GM21515 (cell line): ENCODE data around the gene DBNDD2.

Source experiments
- ATAC-seq: cut with Tn5 transposase; IDR thresholded peaks from one replicate; pipeline ENCODE4 v1.9.1; 2021; ENCODE audit not compliant: unreplicated experiment

DBNDD2 gene

DNA sequence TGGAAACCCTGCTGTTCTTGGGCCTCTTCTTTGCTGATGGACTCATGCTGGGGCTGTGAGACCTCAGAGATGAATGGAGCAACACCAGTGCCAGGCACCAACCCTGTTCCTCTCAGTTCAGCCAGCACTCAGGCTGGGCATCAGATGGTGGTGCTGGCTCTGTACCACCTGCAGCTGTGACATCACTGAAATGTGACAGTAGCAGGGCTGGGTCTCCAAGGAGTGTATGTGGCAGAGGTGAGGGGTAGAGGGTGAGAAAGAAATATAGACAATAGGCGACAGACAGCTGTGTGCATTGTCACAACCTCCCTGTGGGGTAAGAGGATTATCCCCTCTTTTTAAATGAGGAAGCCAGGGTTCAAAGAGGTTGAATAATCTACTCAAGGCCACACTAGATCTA is 29.9 kb upstream of the DBNDD2 start, which contains the start of gene TP53TG5:
Gene TP53TG5, minus strand, starts transcription at position 135 of the 400 bp plus-strand sequence. Its CDS starts 89 bp downstream, at position 46.
- no peak for ATAC-seq

DNA sequence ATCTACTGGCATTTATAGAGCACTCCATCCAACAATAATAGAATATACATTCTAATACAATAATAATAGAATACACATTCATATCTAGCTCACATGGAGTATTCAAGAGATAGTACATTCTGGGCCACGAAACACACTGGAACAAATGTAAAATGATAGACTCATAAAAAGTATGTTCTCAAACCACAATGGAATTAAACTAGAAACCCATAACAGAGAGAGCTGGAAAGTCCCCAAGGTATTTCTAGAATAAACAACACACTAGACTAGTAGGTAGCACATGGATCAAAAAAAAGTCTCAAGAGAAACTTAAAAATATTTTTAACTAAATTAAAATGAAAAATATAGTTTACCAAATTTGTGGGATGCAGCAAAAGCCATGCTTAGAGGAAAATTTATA is 20.8 kb upstream of the DBNDD2 start:
- no peak for ATAC-seq

DNA sequence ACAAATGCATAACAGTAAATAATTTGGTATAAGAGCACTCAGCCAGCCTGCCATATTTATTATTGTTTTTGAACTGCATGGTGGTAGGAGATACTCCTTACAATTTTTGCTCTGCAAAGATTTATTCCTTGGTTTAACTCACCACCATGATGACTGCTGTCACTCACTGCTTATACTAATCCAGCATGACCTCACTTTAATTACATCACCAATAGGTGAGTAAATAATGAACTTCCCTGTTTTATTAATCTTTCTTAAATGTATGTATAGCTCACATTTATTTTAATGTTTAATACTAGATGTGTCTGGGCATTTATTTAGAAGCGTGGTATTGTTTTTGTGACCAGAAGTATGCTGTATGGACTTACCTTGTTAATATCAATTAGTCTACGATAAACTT is 17.2 kb upstream of the DBNDD2 start:
- no peak for ATAC-seq

DNA sequence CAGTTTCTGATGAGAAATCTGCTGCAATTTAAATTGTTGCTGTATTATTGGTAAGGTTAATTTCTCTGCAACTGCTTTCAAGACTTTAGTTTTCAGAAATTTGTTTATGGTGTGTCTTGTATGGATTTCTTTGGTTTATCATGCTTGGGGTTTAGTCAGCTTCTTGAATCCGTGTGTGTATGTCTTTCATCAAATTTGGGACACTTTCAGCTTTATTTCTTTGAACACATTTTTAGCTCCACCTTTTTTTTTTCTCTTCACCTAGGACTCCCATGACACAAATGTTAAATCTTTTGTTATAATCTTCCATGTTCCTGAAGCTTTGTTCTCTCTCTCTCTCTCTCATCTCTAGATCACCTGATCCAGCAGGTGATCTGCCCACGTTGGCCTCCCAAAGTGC is 16.5 kb upstream of the DBNDD2 start:
- ATAC-seq: no peak

DNA sequence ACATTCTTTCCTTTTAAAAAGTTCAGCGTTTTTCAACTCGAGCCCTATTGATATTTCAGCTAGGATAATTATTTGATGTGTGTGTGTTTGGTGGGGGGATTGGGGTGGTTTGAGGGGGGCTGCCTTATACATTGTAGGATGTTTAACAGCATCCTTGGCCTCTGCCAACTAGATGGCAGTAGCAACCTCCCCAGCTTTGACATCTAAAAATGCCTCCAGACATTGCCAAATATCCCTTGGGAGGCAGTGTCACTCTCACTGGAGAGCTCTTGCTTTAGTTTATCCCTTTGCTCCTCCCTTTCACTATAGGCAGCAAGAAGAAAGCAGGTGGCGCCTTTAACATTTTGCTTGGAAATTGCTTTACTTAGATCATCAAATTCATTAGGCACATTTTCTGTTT is 15.4 kb upstream of the DBNDD2 start:
- ATAC-seq: no peak

DNA sequence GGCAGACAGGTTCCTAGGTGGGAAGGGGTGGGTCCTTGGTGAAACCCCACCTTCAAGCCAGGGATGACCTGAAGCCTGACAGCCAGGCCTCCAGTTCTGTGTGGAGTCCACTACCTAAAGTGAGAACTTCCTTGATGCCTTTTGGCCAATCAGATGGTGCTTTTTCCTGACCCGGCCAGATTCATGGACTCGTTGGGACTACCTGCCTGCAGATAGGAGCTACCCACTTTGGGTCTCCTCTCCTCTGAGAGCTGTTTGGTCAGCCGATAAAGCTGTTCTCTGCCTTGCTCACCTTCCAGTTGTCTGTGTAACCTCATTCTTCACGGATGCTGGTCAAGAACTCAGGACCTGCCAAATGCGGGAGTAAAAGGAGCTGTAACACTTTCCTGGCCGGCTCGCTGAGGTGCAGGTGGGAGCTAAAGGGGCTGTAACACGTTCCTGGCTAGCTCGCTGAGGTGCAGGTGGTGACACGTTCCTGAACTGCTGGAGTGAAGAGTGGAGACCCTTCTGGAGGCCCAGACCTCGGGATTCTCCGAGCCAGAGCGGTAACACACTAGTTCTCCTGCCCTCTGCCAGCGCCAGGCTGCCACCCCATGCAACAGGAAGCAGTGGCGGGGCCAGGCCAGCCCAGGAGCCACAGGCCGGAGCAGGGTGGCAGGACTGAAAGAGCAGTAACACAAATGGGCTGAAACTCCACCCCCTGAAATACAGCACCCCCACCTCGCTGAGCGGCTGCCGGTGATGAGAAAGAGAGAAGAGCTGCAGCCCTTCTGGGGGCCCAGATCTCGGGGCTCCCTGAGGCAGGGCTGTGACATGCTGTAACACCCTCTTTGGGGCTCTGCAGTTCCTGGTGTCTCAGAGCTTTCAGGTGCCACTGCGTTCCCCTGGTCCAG is 13.6 kb upstream of the DBNDD2 start:
- no peak for ATAC-seq

DNA sequence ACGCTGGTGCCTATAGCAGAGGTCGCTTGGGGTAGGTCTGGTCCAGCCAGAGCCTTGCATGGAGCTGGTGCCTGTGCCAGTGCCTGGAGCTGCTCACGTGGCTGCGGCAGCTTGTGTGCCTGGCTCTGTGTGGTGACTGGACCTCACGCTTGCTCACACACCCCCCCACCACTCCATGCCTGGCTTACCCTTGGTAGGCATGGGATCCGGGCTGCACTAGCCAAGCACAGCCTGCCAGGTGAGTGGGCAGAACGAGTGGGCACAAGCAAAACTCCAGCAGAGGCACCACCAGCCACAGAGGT is 13.0 kb upstream of the DBNDD2 start:
- no peak for ATAC-seq

DNA sequence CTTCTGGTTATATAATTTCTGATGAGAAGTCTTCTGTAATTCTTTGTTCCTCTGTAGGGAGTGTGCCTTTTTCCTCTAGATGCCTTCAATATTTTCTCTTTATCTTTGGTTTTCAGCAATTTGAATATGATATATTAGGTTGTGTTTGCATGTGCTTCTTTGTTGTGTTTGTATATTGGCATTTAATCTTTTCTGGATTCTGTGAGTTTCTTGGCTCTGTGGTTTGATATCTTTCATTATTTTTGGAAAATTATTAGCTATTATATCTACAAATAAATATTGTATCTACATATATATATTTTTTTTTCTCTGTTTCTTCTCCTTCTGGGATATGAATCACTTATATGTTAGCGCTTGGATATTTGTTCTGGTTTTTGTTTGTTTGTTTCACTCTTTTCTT is 9.1 kb upstream of the DBNDD2 start:
- ATAC-seq: no peak

DNA sequence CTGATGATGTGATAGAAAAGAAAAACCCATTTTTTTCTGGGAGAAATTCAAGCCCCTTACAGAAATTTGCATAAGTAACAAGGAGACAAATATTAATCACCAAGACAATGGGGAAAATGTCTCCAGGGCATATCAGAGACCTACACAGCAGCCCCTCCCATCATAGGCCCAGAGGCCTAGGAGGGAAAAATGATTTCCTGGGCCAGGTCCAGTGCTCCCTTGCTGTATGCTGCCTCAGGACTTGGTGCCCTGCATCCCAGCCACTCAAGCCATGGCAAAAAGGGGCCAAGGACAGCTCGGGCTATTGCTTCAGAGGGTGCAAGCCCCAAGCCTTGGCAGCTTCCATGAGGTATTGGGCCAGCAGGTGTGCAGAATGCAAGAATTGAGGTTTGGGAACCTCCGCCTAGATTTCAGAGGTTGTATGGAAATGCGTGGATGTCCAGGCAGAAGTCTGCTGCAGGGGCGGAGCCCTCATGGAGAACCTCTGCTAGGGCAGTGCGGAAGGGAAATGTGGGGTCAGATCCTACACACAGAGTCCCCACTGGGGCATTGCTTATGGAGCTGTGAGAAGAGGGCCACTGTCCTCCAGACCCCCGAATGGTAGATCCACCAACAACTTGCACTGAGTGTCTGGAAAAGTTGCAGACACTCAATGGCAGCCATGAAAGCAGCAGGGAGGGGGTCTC is 7.6 kb upstream of the DBNDD2 start:
- no peak for ATAC-seq

DNA sequence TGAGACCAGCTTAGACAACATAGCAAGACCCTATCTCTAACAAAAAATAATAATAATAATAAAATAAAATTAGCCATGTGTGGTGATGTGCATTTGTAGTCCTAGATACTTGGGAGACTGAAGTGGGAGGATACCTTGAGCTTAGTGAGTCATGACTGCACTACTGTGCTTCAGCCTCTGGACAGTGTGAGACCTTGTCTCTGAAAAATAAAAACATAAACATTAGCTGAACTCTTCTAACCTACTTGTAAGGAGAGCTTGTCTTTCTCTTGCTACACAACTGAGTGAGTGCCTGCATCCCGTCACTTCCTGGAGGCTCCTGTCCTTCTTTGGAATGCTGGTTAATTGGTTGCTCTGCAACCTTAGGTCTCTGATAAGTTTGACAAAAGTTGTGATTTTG is 5.1 kb upstream of the DBNDD2 start:
- ATAC-seq: no peak

DNA sequence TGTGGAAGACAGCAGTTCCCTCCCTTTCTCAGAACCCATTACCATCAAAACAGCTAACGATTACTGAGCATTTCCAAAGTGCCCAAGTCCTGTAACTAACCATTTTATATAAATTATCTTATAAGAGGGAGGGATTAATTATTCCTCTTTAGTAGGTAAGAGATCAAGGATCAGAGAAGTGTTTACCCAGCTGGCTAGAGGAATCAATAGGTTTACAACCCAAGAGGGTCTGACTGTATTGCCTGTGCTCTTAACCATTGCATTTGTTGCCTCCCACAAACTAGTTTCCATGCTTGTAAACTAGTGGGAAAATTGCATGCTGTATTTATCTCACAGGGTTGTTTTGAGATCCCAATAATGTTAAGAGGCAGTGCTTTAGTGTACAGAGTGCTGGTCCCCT is 3.7 kb upstream of the DBNDD2 start:
- ATAC-seq: no peak

DNA sequence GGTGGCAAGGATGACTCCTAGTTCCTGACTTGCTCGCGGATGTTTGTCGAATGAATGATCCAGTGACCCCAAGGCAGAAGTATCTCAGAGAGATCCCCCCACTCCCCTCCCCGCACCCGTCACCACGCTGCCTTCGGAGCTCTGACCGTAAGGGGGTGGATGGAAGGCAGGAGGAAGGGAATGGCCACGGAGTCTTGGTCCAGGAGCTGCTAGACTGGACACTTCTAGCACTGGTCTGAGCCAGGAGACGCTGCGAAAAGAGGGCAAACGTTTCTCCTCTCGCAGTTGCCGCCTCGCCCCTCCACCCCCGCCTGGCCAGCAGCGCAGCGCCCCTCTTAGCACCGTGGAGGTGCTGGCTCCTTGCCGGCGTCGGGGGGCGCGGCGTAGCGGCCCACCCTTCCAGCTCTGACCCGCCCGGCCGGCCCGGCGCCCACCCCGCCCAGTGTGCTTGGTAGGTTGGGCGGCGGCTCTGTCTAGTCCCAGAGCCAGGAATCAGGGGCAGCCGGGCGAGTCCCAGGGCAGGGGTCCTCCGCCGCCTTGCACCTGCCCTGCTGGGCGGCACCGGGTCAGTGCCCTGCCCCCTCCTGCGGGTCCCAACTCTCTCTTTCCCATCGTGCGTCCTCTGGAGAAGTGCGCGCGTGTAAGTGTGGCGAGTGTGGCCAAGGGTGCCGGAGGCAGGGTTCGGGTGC is 2.4 kb upstream of the DBNDD2 start:
- ATAC-seq: no peak

DNA sequence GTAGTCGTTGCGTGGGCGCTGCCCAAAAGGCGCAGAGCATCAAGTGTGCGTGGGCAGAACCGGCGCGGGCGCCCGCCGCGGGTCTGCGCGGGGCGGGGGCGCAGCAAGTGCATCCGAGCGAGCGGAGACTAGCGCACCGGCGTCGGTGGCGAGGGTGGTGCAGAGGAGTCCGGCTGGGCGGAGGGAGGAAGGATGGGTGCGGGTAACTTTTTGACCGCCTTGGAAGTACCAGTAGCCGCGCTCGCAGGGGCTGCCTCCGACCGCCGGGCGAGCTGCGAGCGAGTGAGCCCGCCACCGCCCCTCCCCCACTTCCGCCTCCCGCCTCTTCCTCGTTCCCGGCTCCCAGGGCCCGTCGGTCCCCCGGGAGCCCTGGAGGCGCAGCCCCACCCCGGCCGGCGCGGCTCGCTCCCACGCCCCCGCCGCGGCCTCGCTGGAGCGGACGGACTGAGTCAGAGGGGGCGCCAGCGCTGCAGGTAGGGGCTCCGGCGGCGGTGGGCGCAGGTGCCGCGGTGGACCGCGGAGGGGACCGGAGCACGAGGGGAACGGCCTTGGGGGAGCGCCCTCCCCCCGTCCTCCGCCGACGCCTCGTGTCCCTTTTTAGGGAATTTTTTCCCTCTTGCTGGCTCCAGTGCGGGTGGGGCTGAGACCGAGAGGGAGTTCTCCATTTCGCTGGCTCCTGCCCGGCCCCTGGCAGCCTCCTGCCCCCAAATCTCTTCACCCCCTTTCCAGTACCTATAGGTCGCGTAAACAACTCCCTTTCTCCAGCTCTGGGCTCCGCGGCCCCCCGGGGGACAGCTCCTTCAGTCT is 1.6 kb upstream of the DBNDD2 start:
- no peak for ATAC-seq

DNA sequence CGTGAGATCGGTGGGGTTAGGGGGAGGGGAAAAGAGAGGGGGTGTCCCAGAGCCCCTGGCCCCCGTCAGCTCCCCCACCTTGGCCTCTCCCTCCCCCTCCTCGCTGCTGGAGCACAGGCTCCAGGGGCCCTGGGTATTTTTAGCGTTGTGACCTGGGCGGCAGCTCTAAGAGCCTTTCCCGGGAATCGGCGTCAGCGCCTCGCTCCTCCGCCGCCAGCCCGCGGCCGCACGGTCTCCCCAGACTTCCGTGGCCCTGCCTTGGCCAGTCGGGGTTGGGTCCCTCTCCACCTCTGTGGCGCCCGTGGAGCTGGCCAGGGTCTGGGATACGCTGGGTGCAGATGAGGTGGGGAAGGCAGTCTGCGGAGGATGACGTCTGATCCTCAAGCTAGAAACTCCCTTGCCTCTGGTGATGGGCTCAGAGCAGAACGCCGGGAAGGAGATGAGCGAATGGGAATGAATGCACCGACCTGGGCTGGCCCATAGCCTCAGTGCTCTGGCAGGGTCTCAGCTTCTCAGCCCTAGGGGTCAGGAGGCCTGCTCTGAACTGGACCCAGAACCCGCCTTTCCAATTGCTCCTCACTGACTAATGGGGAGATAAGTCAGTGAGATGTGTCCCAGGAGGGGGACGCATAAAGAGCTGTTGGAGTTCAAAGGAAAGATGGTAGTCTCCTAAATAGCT is 883 bp upstream of the DBNDD2 start:
- ATAC-seq: no peak

DNA sequence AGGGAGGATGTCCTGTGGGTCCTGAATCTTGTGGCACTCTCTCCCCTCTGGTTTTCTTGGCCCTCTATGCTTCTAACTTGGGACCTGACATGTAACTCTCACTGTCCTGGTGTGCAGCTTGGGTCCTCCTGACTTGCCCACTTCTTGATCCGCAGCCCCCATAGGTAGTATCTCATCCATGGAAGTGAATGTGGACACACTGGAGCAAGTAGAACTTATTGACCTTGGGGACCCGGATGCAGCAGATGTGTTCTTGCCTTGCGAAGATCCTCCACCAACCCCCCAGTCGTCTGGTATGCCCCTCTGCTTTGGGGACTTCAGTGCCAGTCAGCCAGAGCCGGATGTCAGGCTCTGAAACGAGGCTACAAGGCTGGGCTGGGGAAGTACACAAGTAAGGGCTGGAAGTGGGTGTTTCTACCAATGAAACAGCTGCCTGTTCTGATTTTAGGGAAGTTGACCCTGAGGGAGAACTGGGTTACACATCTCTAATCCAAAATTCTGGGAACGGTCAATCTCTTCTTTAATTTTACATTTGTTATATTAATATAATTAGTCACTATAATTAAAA is 641 bp downstream of the DBNDD2 start:
- no peak for ATAC-seq

DNA sequence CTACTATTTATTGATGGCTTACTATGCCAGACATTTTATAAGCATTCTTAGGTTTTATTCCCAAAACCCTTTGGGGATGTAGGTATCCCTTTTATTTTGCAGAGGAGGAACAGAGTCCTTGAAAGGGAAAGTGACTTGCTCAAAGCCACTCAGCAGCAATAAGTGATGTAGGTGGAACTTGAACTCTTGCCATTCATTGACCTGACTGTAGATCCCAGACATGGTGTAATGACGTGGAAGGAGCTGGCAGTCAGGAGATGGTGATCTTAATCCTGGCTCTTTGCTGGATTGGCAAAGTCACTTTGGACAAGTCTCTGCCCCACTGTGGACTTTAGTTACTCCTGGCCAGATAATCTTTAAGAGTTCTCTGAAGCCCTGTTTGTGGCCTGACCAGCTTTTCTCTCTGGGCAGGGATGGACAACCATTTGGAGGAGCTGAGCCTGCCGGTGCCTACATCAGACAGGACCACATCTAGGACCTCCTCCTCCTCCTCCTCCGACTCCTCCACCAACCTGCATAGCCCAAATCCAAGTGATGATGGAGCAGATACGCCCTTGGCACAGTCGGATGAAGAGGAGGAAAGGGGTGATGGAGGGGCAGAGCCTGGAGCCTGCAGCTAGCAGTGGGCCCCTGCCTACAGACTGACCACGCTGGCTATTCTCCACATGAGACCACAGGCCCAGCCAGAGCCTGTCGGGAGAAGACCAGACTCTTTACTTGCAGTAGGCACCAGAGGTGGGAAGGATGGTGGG is 1.6 kb downstream of the DBNDD2 start:
- ATAC-seq: no peak

DNA sequence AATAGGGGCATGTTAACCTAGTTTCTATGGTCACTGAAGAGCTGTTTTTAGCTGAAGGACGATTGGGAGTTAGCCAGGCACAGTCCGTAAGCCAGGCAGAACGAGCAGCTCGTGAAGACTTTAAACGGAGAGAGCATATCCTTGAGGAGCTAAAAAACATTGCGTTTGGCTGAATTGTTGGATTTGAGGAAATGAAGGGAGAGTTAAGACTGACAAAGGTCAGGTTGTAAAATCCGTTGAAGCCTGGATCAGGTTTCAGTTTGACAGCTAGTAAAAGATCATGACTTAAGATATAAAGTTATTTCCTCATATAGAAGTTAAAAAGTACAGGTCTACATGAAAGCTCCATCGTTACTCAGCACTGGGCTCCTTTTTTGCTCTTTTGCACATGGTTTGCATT is 2.8 kb downstream of the DBNDD2 start:
- ATAC-seq: no peak

DNA sequence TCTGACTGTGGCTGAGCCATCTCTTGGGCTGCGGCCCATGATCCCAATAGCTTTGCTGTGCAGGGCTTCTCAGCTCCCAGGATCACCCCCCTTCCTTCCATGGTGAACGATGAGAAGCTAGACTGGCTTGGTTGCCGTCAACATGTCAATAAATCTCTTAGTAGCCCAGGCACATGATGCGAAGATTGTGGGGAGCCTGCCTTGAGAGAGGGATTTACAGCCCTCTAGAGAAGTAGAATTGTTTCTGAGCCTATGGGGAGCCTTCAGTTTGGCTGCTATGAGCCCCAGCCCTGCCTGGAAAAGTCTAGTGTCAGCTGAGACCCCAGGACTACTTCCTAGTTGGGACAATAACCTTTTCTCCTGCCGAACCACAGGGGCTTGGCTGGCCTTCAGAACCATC is 4.6 kb downstream of the DBNDD2 start:
- ATAC-seq: no peak

DNA sequence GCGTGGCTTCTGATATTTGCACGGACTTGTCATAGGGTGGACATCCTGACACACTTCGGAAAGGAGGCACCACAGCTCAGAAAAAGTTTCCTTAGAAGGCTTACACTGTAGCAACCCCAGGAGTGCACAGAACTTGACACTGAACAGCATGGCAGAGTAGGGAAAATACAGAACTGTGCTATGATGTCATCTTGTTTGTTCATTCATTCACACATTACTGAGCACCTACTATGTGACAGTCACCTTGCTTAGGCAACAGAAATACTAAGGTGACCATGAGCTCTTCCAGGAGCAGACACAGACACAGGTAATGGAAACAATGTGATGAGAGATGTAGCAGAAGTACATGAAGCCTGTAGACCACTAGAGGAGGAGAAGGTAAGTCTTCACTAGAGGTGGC is 5.4 kb downstream of the DBNDD2 start:
- ATAC-seq: no peak
